GDM1 (cell line): Measurements from ENCODE around the gene RPL7A.
"Not testable (repeated sequence)": the region's sequence is repeated elsewhere in the genome, so short reads cannot be mapped to it uniquely, and the experiment has no call there.

Experiments used
- DNase-seq: peaks from one replicate; lab custom pipeline; 2025; lab: John Stamatoyannopoulos, UW

The RPL7A gene

GRCh38 chr9:133347985-133348717 is at the start of gene RPL7A, which contains the start of gene MED22:
Gene RPL7A (plus strand): TSS chr9:133348218. CDS start chr9:133348244, 26 bp downstream.
Gene MED22 (minus strand): TSS chr9:133348131. CDS start chr9:133346662, 1,469 bp downstream.
- peak; percentile 88 for DNase-seq

- DNase-seq, result not testable (repeated sequence)
Observed at GRCh38 chr9:133299996-133300395, 48.0 kb upstream of the RPL7A start.

GRCh38 chr9:133301253-133302230 is 46.5 kb upstream of the RPL7A start:
- DNase-seq, result no peak

- DNase-seq, result no peak
Observed at GRCh38 chr9:133303266-133304157, 44.5 kb upstream of the RPL7A start.

- DNase-seq, result no peak
Observed at GRCh38 chr9:133304158-133304470, 43.9 kb upstream of the RPL7A start.

- no peak for DNase-seq
Observed at GRCh38 chr9:133304477-133305377, 43.3 kb upstream of the RPL7A start.

- no peak for DNase-seq
Observed at GRCh38 chr9:133305731-133306130, 42.3 kb upstream of the RPL7A start.

- no peak for DNase-seq
Observed at GRCh38 chr9:133306242-133307204, 41.5 kb upstream of the RPL7A start.

- DNase-seq, result no peak
Observed at GRCh38 chr9:133307301-133307700, 40.7 kb upstream of the RPL7A start.

GRCh38 chr9:133309608-133310007 is 38.4 kb upstream of the RPL7A start:
- DNase-seq, result no peak

- no peak for DNase-seq
Observed at GRCh38 chr9:133315997-133316396, 32.0 kb upstream of the RPL7A start.

- DNase-seq, result not testable (repeated sequence)
Observed at GRCh38 chr9:133317551-133317950, 30.5 kb upstream of the RPL7A start.

- no peak for DNase-seq
Observed at GRCh38 chr9:133320421-133320881, 27.6 kb upstream of the RPL7A start.

GRCh38 chr9:133321411-133321935 is 26.5 kb upstream of the RPL7A start:
- no peak for DNase-seq

GRCh38 chr9:133322701-133323100 is 25.3 kb upstream of the RPL7A start:
- DNase-seq, result no peak

- DNase-seq, result no peak
Observed at GRCh38 chr9:133323211-133323610, 24.8 kb upstream of the RPL7A start.

GRCh38 chr9:133323991-133324703 is 23.9 kb upstream of the RPL7A start:
- DNase-seq, result no peak

GRCh38 chr9:133327021-133327420 is 21.0 kb upstream of the RPL7A start:
- not testable (repeated sequence) for DNase-seq
